SK-N-MC (cell line): Measurements from ENCODE around the gene SYT12.
"Not testable (repeated sequence)": the region's sequence is repeated elsewhere in the genome, so short reads cannot be mapped to it uniquely, and the experiment has no call there.

Experiments used
- DNase-seq: peaks from one replicate; pipeline ENCODE4 v3.0.0-alpha.2; 2011; ENCODE audit warnings: low read depth, low spot score
- H3K27ac ChIP-seq: fragments of 200-600 bp; sonication (generic); 2 replicates; pipeline ENCODE4 v1.5.1; 2016; ENCODE audit warnings: mixed run types
- H3K36me3 ChIP-seq: fragments of 200-600 bp; sonication (generic); 2 replicates; pipeline ENCODE4 v1.6.1; 2017; ENCODE audit warnings: antibody characterized with exemption, low read length, mixed read lengths; ENCODE audit not compliant: insufficient read depth
- H3K4me3 ChIP-seq: fragments of 200-600 bp; sonication (generic); 2 replicates; pipeline ENCODE4 v1.5.1; 2016
- H3K9ac ChIP-seq: fragments of 200-600 bp; sonication (generic); 2 replicates; pipeline ENCODE4 v1.8.0; 2017; ENCODE audit warnings: mixed run types, mixed read lengths; ENCODE audit not compliant: insufficient read length
- H3K9me3 ChIP-seq: fragments of 200-600 bp; sonication (generic); 2 replicates; pipeline ENCODE4 v1.6.1; 2017; ENCODE audit warnings: low read depth, mild to moderate bottlenecking, antibody characterized with exemption, low read length, moderate library complexity, mixed read lengths
- EZH2 ChIP-seq: fragments of 200-600 bp; sonication (generic); IDR thresholded peaks from one replicate; pipeline ENCODE4 v1.6.1; 2017; ENCODE audit warnings: antibody characterized with exemption
- FOXP2 ChIP-seq: optimal IDR thresholded peaks from 2 replicates; pipeline ENCODE3; 2011; ENCODE audit warnings: mild to moderate bottlenecking, moderate library complexity; ENCODE audit not compliant: insufficient read depth; ENCODE audit errors: extremely low read length, control extremely low read depth
- POLR2AphosphoS5 ChIP-seq: IDR thresholded peaks from 2 replicates; pipeline ENCODE4 v1.6.1; 2012; ENCODE audit warnings: mild to moderate bottlenecking, low read depth, low read length, borderline replicate concordance

SYT12 gene

GRCh38 chr11:66987924-66988637, 34.9 kb upstream of the SYT12 start:
- Histone ChIP-seq H3K9me3 (no peaks in the 10 kb centered on the region), H3K27ac (no peak overlapping the region), H3K9ac (no peak overlapping the region), H3K36me3 (no peaks in the 10 kb centered on the region), H3K4me3 (no peak overlapping the region)
- DNase-seq = no peak
- TF ChIP-seq FOXP2 (no peak), EZH2 (no peak), POLR2AphosphoS5 (no peak)

- not testable (repeated sequence) for H3K36me3 ChIP-seq, DNase-seq, H3K9me3 ChIP-seq, H3K4me3 ChIP-seq, H3K9ac ChIP-seq, H3K27ac ChIP-seq
Measured at GRCh38 chr11:66988741-66989140, 34.2 kb upstream of the SYT12 start.

- not testable (repeated sequence) for H3K9ac ChIP-seq, DNase-seq, H3K27ac ChIP-seq, H3K36me3 ChIP-seq, H3K4me3 ChIP-seq, H3K9me3 ChIP-seq
Measured at GRCh38 chr11:66989360-66989759, 33.6 kb upstream of the SYT12 start.

- Histone ChIP-seq H3K27ac (no peak overlapping the region), H3K9ac (no peak overlapping the region), H3K9me3 (no peaks in the 10 kb centered on the region), H3K36me3 (no peaks in the 10 kb centered on the region), H3K4me3 (no peak overlapping the region)
- no peak for DNase-seq
- TF ChIP-seq FOXP2 (no peak), POLR2AphosphoS5 (no peak), EZH2 (no peak)
Measured at GRCh38 chr11:66992041-66992440, 30.9 kb upstream of the SYT12 start.

GRCh38 chr11:66996609-66997273, 26.2 kb upstream of the SYT12 start:
- Histone ChIP-seq H3K9ac (no peak overlapping the region), H3K4me3 (no peak overlapping the region), H3K9me3 (no peaks in the 10 kb centered on the region), H3K36me3 (no peaks in the 10 kb centered on the region), H3K27ac (no peak overlapping the region)
- TF ChIP-seq FOXP2 (no peak), EZH2 (no peak), POLR2AphosphoS5 (no peak)
- DNase-seq = no peak

- Histone ChIP-seq H3K27ac (no peak overlapping the region), H3K9ac (no peak overlapping the region), H3K36me3 (no peaks in the 10 kb centered on the region), H3K9me3 (no peaks in the 10 kb centered on the region), H3K4me3 (no peak overlapping the region)
- DNase-seq = no peak
- TF ChIP-seq EZH2 = no peak
- no peak for TF ChIP-seq POLR2AphosphoS5
- no peak for TF ChIP-seq FOXP2
Measured at GRCh38 chr11:66999555-66999954, 23.4 kb upstream of the SYT12 start.

GRCh38 chr11:67001332-67001731, 21.6 kb upstream of the SYT12 start:
- no peaks in the 10 kb centered on the region for H3K36me3 ChIP-seq
- no peak overlapping the region for H3K4me3 ChIP-seq
- no peak overlapping the region for H3K9ac ChIP-seq
- no peak overlapping the region for H3K27ac ChIP-seq
- TF ChIP-seq FOXP2 = no peak
- no peak for TF ChIP-seq POLR2AphosphoS5
- no peak for TF ChIP-seq EZH2
- H3K9me3 ChIP-seq = no peaks in the 10 kb centered on the region
- no peak for DNase-seq

- Histone ChIP-seq H3K36me3 (no peaks in the 10 kb centered on the region), H3K27ac (no peak overlapping the region), H3K4me3 (no peak overlapping the region), H3K9ac (no peak overlapping the region), H3K9me3 (no peaks in the 10 kb centered on the region)
- no peak for DNase-seq
- TF ChIP-seq POLR2AphosphoS5 (no peak), FOXP2 (no peak), EZH2 (no peak)
Measured at GRCh38 chr11:67002297-67002913, 20.5 kb upstream of the SYT12 start.

- Histone ChIP-seq H3K4me3 (no peak overlapping the region), H3K27ac (no peak overlapping the region)
Measured at GRCh38 chr11:67002921-67003411, 20.0 kb upstream of the SYT12 start.

GRCh38 chr11:67005200-67005599, 17.7 kb upstream of the SYT12 start:
- not testable (repeated sequence) for H3K27ac ChIP-seq, DNase-seq, H3K9ac ChIP-seq, H3K4me3 ChIP-seq, H3K36me3 ChIP-seq, H3K9me3 ChIP-seq

More at GRCh38 chr11:67002921-67003411, 20.0 kb upstream of the SYT12 start:
- DNase-seq = no peak
- Histone ChIP-seq H3K9me3 (no peaks in the 10 kb centered on the region), H3K9ac (no peak overlapping the region), H3K36me3 (no peaks in the 10 kb centered on the region)
- TF ChIP-seq EZH2 (no peak), FOXP2 (no peak), POLR2AphosphoS5 (no peak)
